GM12873 (cell line): ENCODE results near the gene TSEN2.

Experiments used
- CTCF ChIP-seq: IDR thresholded peaks from 2 replicates; pipeline ENCODE4 v1.5.1; 2012; ENCODE audit warnings: low read depth, mild to moderate bottlenecking, moderate library complexity, low read length, control low read depth; ENCODE audit not compliant: insufficient read depth; ENCODE audit errors: missing control alignments

Gene TSEN2

GRCh38 chr3:12569836-12570235, 85.6 kb downstream of the TSEN2 start:
- TF ChIP-seq CTCF: no peak

GRCh38 chr3:12571986-12572385, 87.7 kb downstream of the TSEN2 start:
- no peak for TF ChIP-seq CTCF

- no peak for TF ChIP-seq CTCF
Measured at GRCh38 chr3:12574131-12574530, 89.9 kb downstream of the TSEN2 start.

GRCh38 chr3:12574661-12575060, 90.4 kb downstream of the TSEN2 start:
- no peak for TF ChIP-seq CTCF

GRCh38 chr3:12577379-12577778, 93.1 kb downstream of the TSEN2 start:
- no peak for TF ChIP-seq CTCF

- peak; percentile 29 for TF ChIP-seq CTCF
Measured at GRCh38 chr3:12578742-12579141, 94.5 kb downstream of the TSEN2 start.

- TF ChIP-seq CTCF: no peak
Measured at GRCh38 chr3:12579456-12579855, 95.2 kb downstream of the TSEN2 start.
